GM12878 (cell line): ENCODE measurements around the gene PDE6B. TPM values are rescaled to one million over a fixed set of nuclear protein-coding genes. Genes with fewer than 3 reads are reported as not detected.

Experiments used
- BACH1 ChIP-seq: fragments of 450-650 bp; IDR thresholded peaks from 2 replicates; pipeline ENCODE4 v1.6.1; 2017; ENCODE audit warnings: mild to moderate bottlenecking, borderline replicate concordance
- CBX3 ChIP-seq: fragments of 200-600 bp; sonication (generic); IDR thresholded peaks from 2 replicates; pipeline ENCODE4 v1.6.1; 2016; ENCODE audit warnings: low read depth, borderline replicate concordance
- HCFC1 ChIP-seq: fragments of 150-350 bp; IDR thresholded peaks from 2 replicates; pipeline ENCODE4 v1.6.1; 2014; ENCODE audit warnings: low read length
- NFIC ChIP-seq: IDR thresholded peaks from 2 replicates; pipeline ENCODE4 v1.6.1; 2012; ENCODE audit warnings: low read depth, mild to moderate bottlenecking, inconsistent platforms, low read length, moderate library complexity
- POLR2AphosphoS5 ChIP-seq: IDR thresholded peaks from 2 replicates; pipeline ENCODE4 v1.6.1; 2011; ENCODE audit warnings: mild to moderate bottlenecking, low read length, inconsistent platforms
- RBBP5 ChIP-seq: fragments of 200-600 bp; sonication (generic); conservative IDR thresholded peaks from 2 replicates; pipeline ENCODE4 v1.6.1; 2016
- RUNX3 ChIP-seq: IDR thresholded peaks from 2 replicates; pipeline ENCODE4 v1.6.1; 2012; ENCODE audit warnings: low read length, inconsistent platforms
- SIX5 ChIP-seq: IDR thresholded peaks from 2 replicates; pipeline ENCODE4 v1.6.1; 2011; ENCODE audit warnings: mild to moderate bottlenecking, low read depth, low read length, moderate library complexity; ENCODE audit not compliant: severe bottlenecking
- TCF3 ChIP-seq: IDR thresholded peaks from 2 replicates; pipeline ENCODE4 v1.6.1; 2012; ENCODE audit warnings: low read depth, mild to moderate bottlenecking, low read length, borderline replicate concordance; ENCODE audit not compliant: insufficient read depth
- polyA plus RNA-seq, 11 experiments: library from polyadenylated mRNA; depleted of rRNA in 4 of 11; unstranded in 6 of 11; stranded (reverse) in 5 of 11; fragments of >200 nt; fragmentation: Nextera tagmentation in 4 of 11; fragmentation: Illumina TruSeq in 1 of 11; extraction: Ambion mirVana in 4 of 11; extraction: Trizol in 1 of 11; gene quantifications; 1 replicate in 1 of 11; 2 replicates in 10 of 11; pipeline versions ENCODE4 v1.2.1 to v1.2.3, GENCODE V29; 2011 to 2016; ENCODE audit warnings: inconsistent platforms in 2 of 11, missing spikeins in 2 of 11, low read depth in 1 of 11
- total RNA-seq, 4 experiments: library from RNA; depleted of rRNA in 3 of 4; stranded (reverse); fragments of >200 nt in 3 of 4; fragmentation: Illumina TruSeq in 1 of 4; extraction: Trizol in 1 of 4; gene quantifications; 2 replicates each; pipeline versions ENCODE4 v1.2.1 to v1.2.3, GENCODE V29; 2013 to 2021
- TF ChIP-seq, protein P1 (sequence below): fragments of 150-350 bp; IDR thresholded peaks from 2 replicates; pipeline ENCODE4 v1.6.1; 2016; ENCODE audit warnings: low read depth, low read length

The PDE6B gene
- total and polyA plus RNA-seq, 10 of the 15 experiments (the other 5 are each of a cell fraction or from before 2014, with no cell fraction given), result 2.6 to 6.4 (median 3.8) TPM

DNA sequence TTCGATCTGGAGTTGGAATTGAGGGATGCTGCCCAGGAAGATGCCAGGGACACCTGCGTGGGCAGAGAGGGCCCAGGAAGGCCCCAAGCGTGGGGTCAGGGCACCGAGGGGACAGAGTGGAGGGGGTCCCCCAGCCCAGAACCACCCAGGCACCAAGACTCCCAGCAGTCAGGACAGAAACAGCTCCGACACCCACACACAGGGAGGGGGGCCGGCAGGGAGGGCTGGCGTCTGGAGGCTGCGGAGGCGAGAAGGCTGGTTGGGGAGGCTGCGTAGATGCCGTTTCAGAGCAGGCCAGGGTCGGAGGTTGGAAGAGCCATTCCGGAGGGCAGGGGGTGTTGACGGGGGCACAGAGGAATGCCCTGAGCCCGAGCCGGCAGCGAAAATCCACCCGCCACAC, 25.1 kb downstream of the PDE6B start (continued):
- TF ChIP-seq, protein P1, sequence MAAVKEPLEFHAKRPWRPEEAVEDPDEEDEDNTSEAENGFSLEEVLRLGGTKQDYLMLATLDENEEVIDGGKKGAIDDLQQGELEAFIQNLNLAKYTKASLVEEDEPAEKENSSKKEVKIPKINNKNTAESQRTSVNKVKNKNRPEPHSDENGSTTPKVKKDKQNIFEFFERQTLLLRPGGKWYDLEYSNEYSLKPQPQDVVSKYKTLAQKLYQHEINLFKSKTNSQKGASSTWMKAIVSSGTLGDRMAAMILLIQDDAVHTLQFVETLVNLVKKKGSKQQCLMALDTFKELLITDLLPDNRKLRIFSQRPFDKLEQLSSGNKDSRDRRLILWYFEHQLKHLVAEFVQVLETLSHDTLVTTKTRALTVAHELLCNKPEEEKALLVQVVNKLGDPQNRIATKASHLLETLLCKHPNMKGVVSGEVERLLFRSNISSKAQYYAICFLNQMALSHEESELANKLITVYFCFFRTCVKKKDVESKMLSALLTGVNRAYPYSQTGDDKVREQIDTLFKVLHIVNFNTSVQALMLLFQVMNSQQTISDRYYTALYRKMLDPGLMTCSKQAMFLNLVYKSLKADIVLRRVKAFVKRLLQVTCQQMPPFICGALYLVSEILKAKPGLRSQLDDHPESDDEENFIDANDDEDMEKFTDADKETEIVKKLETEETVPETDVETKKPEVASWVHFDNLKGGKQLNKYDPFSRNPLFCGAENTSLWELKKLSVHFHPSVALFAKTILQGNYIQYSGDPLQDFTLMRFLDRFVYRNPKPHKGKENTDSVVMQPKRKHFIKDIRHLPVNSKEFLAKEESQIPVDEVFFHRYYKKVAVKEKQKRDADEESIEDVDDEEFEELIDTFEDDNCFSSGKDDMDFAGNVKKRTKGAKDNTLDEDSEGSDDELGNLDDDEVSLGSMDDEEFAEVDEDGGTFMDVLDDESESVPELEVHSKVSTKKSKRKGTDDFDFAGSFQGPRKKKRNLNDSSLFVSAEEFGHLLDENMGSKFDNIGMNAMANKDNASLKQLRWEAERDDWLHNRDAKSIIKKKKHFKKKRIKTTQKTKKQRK, result no peak
- no peak for TF ChIP-seq RBBP5
- TF ChIP-seq CBX3, result no peak
- no peak for TF ChIP-seq TCF3
- TF ChIP-seq RUNX3, result no peak
- TF ChIP-seq SIX5, result no peak
- TF ChIP-seq POLR2AphosphoS5, result no peak
- TF ChIP-seq NFIC, result no peak
- no peak for TF ChIP-seq BACH1
- TF ChIP-seq HCFC1, result no peak
